Measurements from ENCODE around the gene ATRX.

DNA sequence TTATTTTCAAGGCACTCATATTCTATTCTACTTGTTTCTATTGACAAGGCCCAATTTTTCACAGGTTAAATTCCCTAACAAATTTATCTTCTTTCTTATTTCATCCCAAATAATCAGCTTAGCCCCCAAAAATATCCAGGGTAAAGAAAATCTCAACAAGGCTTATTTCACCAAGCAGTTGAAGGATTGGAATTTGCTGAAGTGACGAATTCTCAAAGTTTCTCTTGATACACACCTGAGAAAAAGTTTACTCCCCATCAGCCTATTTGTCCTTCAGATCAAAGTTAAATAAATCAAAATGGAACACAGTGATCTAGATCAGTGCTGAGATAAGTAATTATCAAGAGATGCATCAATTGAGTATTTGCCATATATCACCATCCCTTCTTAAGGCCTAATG, 106.9 kb downstream of the ATRX start:
- TF ChIP-seq POLR2A (IDR thresholded peaks at IDR 0.05; ENCODE audit: low read depth, low read length) (no peak), POLR2AphosphoS5 (IDR thresholded peaks at IDR 0.05; ENCODE audit: low read depth, low read length) (no peak), TAF1 (IDR thresholded peaks at IDR 0.05; ENCODE audit: low read depth, low read length) (no peak), PAX5 (IDR thresholded peaks at IDR 0.05; ENCODE audit: insufficient read depth, low read length, severe bottlenecking) (no peak), SPI1 (IDR thresholded peaks at IDR 0.05; ENCODE audit: low read depth, low read length) (no peak), POU2F2 (IDR thresholded peaks at IDR 0.05; ENCODE audit: low read depth, low read length) (no peak)
